ENCODE results near the gene ATG2B.

Gene ATG2B

DNA sequence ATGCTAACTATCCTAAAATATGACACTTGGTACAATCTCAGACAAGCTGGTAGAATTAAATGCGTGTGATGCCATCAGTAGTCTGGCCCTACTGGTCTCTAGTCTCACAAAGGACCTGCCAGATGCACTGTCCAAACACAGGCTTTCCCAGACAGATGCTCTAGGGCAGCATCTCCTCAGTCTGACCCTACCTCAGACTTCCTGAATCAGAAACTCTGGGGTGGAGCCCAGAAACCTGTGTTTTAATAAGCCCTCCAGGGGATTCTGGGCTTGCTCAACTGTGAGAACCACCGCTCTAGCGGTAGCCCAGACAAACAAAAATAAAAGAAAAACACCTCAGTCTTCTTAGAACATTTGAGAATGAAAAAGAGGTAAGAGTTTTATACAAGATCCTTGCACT, 59.2 kb downstream of the ATG2B start:
- FAIRE-seq, result no peak

DNA sequence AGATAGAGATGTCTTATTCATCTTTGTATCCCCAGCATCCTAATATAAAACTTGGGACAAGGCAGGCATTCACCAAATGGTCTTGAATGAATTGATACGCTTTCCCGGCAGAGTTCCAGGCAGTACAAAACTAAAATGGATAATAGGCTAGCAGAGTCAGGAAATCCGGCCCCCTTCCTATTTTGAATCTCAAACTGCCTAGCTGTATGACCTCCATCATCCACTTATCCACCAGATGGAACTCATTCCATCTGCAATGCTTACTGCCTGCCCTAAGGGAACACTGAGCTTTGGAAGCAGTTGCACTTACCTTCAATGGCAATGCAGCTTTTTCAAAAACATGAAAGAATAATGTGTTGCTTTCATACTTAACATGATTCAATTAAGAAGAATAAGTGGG, 63.7 kb downstream of the ATG2B start:
- FAIRE-seq, result no peak

GRCh38 chr14:96297997-96298515, 65.1 kb downstream of the ATG2B start:
- FAIRE-seq, result no peak

GRCh38 chr14:96297000-96297399, 66.1 kb downstream of the ATG2B start:
- peak; percentile 98 for FAIRE-seq

GRCh38 chr14:96294246-96294645, 68.9 kb downstream of the ATG2B start:
- FAIRE-seq, result no peak

- no peak for FAIRE-seq
Observed at GRCh38 chr14:96287856-96288255, 75.3 kb downstream of the ATG2B start.

DNA sequence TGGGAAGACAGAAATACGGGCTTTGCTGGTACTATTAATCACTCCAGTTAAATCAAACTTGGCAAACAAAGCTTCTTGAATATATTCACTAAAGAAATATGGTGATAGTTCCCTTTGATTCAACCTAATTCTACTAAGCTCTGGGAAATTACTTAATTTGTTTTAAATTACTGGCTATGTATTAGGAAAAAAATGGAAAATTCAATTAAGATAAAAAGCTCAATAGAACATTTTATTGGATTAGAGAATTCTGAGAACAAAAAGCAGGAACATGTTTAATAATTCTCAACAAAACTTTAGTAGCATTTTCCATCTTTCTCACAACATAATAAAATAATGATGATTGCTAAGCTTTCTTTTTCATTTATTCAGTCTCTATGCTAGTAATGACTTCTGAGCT, 76.9 kb downstream of the ATG2B start:
- FAIRE-seq, result peak; percentile 51

DNA sequence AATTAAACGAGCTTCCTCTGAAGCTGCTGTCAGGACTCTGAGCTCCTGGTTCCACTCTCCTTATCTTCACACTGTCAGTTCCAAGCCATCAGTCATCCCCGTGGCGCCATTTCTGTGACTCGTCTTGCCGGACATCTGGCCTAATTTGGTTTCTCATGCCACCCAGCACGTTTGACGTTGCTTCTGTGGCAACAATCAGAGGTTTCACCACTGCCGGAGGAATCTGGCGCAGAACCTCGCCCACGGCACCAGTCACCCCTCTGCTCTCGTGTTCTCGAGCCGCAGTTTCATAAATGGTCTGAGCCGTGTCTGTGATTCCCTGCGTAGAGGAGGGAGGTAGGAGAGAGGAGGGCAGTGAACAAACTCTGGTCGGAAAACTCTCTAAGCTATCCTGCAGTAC, 77.5 kb downstream of the ATG2B start:
- no peak for FAIRE-seq

DNA sequence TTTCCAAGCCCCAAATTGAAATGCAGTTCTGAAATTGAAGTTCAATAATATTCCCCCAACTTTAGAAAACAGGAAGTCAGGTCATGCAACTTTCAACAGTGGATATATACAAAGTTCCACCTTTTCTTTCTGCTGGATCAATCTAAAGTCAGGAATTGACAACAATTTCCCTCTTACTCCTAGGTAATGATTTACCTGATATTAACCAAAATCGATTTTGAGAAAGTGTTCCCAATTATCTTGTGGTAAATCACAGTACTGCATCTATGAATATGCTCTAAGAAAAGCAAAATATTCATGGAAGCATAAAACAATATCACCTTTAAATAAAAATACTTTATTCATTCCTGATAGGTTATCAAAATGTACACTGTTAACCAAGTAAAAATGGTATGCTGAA, 78.7 kb downstream of the ATG2B start:
- FAIRE-seq, result peak; percentile 47

DNA sequence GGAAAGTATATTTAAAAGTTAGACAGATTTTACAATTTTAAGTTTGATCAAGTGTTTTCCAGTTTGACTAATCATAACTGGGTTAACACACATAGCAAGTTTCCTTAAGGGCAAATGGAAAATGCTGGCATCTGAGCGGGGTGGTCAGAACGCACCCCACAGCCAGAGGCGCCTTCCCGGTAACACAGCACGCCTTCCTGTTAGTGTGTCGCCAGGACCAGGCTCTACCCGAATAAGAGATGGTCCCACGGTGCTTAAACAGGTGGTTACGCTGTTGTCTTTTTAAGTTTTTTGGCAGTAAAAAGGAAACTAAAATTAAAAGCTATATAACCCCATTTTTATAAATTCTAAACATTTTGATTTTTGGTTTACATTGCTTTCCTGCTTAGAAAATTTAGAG, 79.1 kb downstream of the ATG2B start:
- FAIRE-seq, result no peak

- FAIRE-seq, result peak; percentile 9
Observed at GRCh38 chr14:96281486-96281885, 81.7 kb downstream of the ATG2B start.

GRCh38 chr14:96280104-96280503, 83.0 kb downstream of the ATG2B start:
- no peak for FAIRE-seq

DNA sequence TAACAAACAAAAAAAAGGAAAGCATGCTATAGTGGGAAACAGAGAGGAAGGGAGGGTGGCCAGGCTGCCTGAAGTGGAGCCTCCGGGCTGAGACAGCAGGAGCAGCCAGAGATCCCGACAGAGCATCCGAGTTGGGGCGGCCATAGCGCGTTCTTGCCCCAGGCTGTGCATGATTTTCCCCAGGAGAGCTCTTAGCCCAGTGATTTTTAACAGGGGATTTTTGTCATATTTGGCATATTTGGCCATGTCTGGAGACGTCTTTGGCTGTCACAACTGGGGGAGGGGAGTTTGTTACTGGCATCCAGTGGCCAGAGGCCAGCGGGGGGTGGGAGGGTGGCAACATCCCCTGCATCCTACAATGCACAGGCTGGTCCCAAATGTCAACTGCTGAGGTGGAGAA, 83.6 kb downstream of the ATG2B start:
- FAIRE-seq, result no peak

GRCh38 chr14:96277890-96278289, 85.3 kb downstream of the ATG2B start:
- no peak for FAIRE-seq

- no peak for FAIRE-seq
Observed at GRCh38 chr14:96275177-96276112, 87.7 kb downstream of the ATG2B start.

GRCh38 chr14:96274543-96274942, 88.6 kb downstream of the ATG2B start:
- no peak for FAIRE-seq

GRCh38 chr14:96274122-96274521, 89.0 kb downstream of the ATG2B start:
- no peak for FAIRE-seq

DNA sequence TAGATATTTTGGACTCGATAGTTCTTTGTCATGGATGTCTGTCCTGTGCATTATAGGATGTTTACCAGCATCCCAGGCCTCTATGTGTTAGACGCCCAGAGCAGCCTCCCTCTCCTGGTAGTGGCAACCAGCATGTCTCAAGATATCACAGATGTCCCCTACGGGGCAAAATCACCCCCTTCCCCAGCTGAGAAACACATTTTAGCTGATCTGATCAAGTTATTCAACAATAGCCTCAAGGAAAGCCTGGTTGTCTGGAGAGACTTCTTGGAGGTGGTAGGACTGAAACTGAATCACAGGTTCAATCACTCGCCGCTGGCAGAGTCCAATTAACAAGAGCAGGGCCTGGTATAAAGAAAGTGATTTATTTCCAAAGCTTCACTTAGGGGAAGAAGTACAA, 89.5 kb downstream of the ATG2B start:
- no peak for FAIRE-seq

- no peak for FAIRE-seq
Observed at GRCh38 chr14:96272777-96273473, 90.2 kb downstream of the ATG2B start.

DNA sequence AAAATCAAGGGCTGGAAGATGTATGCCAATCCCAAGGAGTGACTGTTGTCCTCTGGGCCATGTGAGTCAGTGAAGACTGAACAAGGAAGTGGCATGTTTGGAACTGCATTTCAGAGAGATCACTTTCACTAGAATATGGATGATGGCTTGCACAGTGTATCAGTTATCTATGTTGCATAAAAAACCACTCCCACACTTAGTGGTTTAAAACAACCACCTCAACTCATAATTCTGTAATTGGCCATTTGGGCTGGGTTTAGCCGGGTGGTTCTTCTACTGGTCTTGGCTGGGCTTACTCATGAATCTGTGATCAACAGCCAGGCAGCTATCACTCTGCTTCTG, 91.7 kb downstream of the ATG2B start:
- FAIRE-seq, result no peak

GRCh38 chr14:96270565-96271420, 92.3 kb downstream of the ATG2B start:
- FAIRE-seq, result no peak

GRCh38 chr14:96269359-96269710, 93.8 kb downstream of the ATG2B start:
- FAIRE-seq, result no peak
